SK-N-SH (cell line): ENCODE data around the gene CHTF18. TPM values are rescaled to one million over a fixed set of nuclear protein-coding genes. Genes with fewer than 3 reads are reported as not detected.

Experiments used
- CTCF ChIA-PET: fragments of 300-600, 350-600 bp; formaldehyde crosslinking; extraction: SDS; loops from one replicate; lab custom pipeline; 2021; lab: Yijun Ruan, JAX
- POLR2A ChIA-PET: fragments of 350-600 bp; sonication (Branson Sonifier 250); formaldehyde crosslinking; extraction: SDS; loops from one replicate; lab custom pipeline; 2020; ENCODE audit warnings: antibody characterized with exemption, inconsistent platforms; lab: Yijun Ruan, JAX
- DNase-seq: peaks from one replicate; pipeline ENCODE4 v3.0.0; 2012
- H2AFZ ChIP-seq: fragments of 200-600 bp; sonication (generic); 2 replicates; pipeline ENCODE4 v1.8.1; 2016; ENCODE audit warnings: antibody characterized with exemption, mild to moderate bottlenecking, low read depth
- H3F3A ChIP-seq: fragments of 200-600 bp; sonication (generic); replicated peaks from 2 replicates; pipeline ENCODE3; 2016; ENCODE audit warnings: antibody characterized with exemption, mild to moderate bottlenecking; ENCODE audit not compliant: insufficient read depth
- H3K27ac ChIP-seq, 2 experiments: fragments of 200-500 bp in 1 of 2; fragments of 200-600 bp in 1 of 2; sonication (Bioruptor generic) in 1 of 2; sonication (generic), shearing (Covaris generic) in 1 of 2; 2 replicates each; pipeline versions ENCODE4 v1.5.1 to v1.6.1; 2014 to 2016; ENCODE audit warnings: low read depth in 2 of 2, inconsistent platforms in 1 of 2, low read length in 1 of 2, mild to moderate bottlenecking in 1 of 2, mixed read lengths in 1 of 2
- H3K27me3 ChIP-seq: fragments of 200-600 bp; sonication (generic), shearing (Covaris generic); 2 replicates; pipeline ENCODE4 v1.6.1; 2016; ENCODE audit warnings: mixed run types; ENCODE audit not compliant: insufficient read depth
- H3K36me3 ChIP-seq, 2 experiments: fragments of 200-500 bp in 1 of 2; fragments of 200-600 bp in 1 of 2; sonication (Bioruptor generic) in 1 of 2; sonication (generic) in 1 of 2; replicated peaks in 1 of 2; 2 replicates each; pipeline versions ENCODE3 to v1.5.1; 2014 to 2016; ENCODE audit warnings: low read length in 1 of 2, mild to moderate bottlenecking in 1 of 2; ENCODE audit not compliant: insufficient read depth in 2 of 2, control insufficient read depth in 1 of 2
- H3K4me1 ChIP-seq, 2 experiments: fragments of 200-500 bp in 1 of 2; fragments of 200-600 bp in 1 of 2; sonication (Bioruptor generic) in 1 of 2; sonication (generic), shearing (Covaris generic) in 1 of 2; 2 replicates each; pipeline versions ENCODE4 v1.5.1 to v1.6.1; 2014 to 2016; ENCODE audit warnings: low read depth in 1 of 2, low read length in 1 of 2, mixed run types in 1 of 2; ENCODE audit not compliant: insufficient read depth in 2 of 2, control insufficient read depth in 1 of 2
- H3K4me2 ChIP-seq: fragments of 200-600 bp; sonication (generic), shearing (Covaris generic); 2 replicates; pipeline ENCODE4 v1.6.1; 2017; ENCODE audit warnings: mixed run types
- H3K4me3 ChIP-seq, 2 experiments: fragments of 200-500 bp in 1 of 2; fragments of 200-600 bp in 1 of 2; sonication (Bioruptor generic) in 1 of 2; sonication (generic), shearing (Covaris generic) in 1 of 2; 2 replicates each; pipeline versions ENCODE4 v1.5.1 to v1.8.1; 2014 to 2016; ENCODE audit warnings: low read depth in 2 of 2, inconsistent platforms in 1 of 2, low read length in 1 of 2, mild to moderate bottlenecking in 1 of 2, mixed read lengths in 1 of 2, moderate library complexity in 1 of 2
- H3K79me2 ChIP-seq: fragments of 200-600 bp; sonication (generic); 2 replicates; pipeline ENCODE4 v1.8.1; 2017; ENCODE audit warnings: mild to moderate bottlenecking; ENCODE audit not compliant: insufficient read depth
- H3K9ac ChIP-seq: fragments of 200-600 bp; sonication (generic); 2 replicates; pipeline ENCODE4 v1.6.1; 2017; ENCODE audit warnings: mixed run types
- H3K9me2 ChIP-seq: fragments of 200-600 bp; sonication (generic); 2 replicates; pipeline ENCODE4 v1.6.1; 2017; ENCODE audit warnings: mixed run types
- H3K9me3 ChIP-seq: fragments of 200-600 bp; sonication (generic); 2 replicates; pipeline ENCODE4 v1.6.1; 2017; ENCODE audit warnings: mixed run types, mild to moderate bottlenecking, moderate library complexity
- H4K20me1 ChIP-seq: fragments of 200-600 bp; sonication (generic); 2 replicates; pipeline ENCODE4 v1.6.1; 2017; ENCODE audit warnings: mild to moderate bottlenecking, mixed run types; ENCODE audit not compliant: insufficient read depth
- ELF1 ChIP-seq: IDR thresholded peaks from 2 replicates; pipeline ENCODE4 v1.4.0; 2012
- FOXJ3 ChIP-seq: sonication (generic); formaldehyde crosslinking; IDR thresholded peaks from 2 replicates; pipeline ENCODE4 v1.5.1; 2020; ENCODE audit warnings: mild to moderate bottlenecking, missing genetic modification reagents
- IRF3 ChIP-seq: fragments of 150-350 bp; IDR thresholded peaks from 2 replicates; pipeline ENCODE4 v1.6.1; 2016; ENCODE audit warnings: mild to moderate bottlenecking, low read depth, low read length
- JUND ChIP-seq: IDR thresholded peaks from 2 replicates; pipeline ENCODE4 v1.4.0; 2012
- PBX3 ChIP-seq: IDR thresholded peaks from 2 replicates; pipeline ENCODE4; 2012
- RFX5 ChIP-seq: IDR thresholded peaks from 2 replicates; pipeline ENCODE4 v1.6.1; 2012; ENCODE audit warnings: mild to moderate bottlenecking, improper control_type of control experiment, low read length
- SMC3 ChIP-seq: IDR thresholded peaks from 2 replicates; pipeline ENCODE4 v1.6.1; 2012; ENCODE audit warnings: low read depth, low read length, improper control_type of control experiment
- USF2 ChIP-seq: fragments of 150-350 bp; IDR thresholded peaks from 2 replicates; pipeline ENCODE4 v1.6.1; 2017; ENCODE audit warnings: antibody characterized with exemption, low read length, low read depth, borderline replicate concordance
- WGBS: methylation state at CpG from one replicate; pipeline ENCODE4 v1.1.6; 2017; ENCODE audit warnings: low lambda C conversion rate; 5-methylcytosine and 5-hydroxymethylcytosine counted together
- polyA plus RNA-seq, 3 experiments: library from polyadenylated mRNA; depleted of rRNA; stranded (reverse); fragments of >200 nt; gene quantifications; 2 replicates each; pipeline ENCODE4 v1.2.3, GENCODE V29; 2012
- TF ChIP-seq, protein P1 (sequence below): IDR thresholded peaks from 2 replicates; pipeline ENCODE4 v1.4.0; 2012; ENCODE audit warnings: low read depth

The CHTF18 gene
- polyA plus RNA-seq, 1 of the 3 experiments (the other 2 are of a cell fraction), result 17.7 TPM

GRCh38 chr16:799948-800833 is 11.8 kb downstream of the CHTF18 start, which contains the start of gene GNG13:
Gene GNG13, minus strand, starts transcription at chr16:800734. Its CDS starts 1,657 bp downstream, at chr16:799077.
- H3K4me3 ChIP-seq, result peak within 1 kb of the TSS in 1 of 2 experiments; percentile 28; a peak in 2 of 4 replicates
- no peaks in the 10 kb centered on the region for H3F3A ChIP-seq
- H3K4me2 ChIP-seq, result peak within 1 kb of the TSS; percentile 59; the same call in 1 of the 2 replicates
- H3K9me2 ChIP-seq, result no peaks in the 10 kb centered on the region
- no peak within 1 kb of the TSS for H2AFZ ChIP-seq
- ChIA-PET CTCF (interaction anchor here (1.1 to 2.6 kb wide), 5 partner anchors 13 to 303 kb away, joined by 3 to 15 read pairs (median 3); no protein-coding TSS in a partner anchor), POLR2A (interaction anchor here (1.3 kb wide), 1 partner anchor 12 kb away, joined by 4 read pairs; the partner anchor contains the start of gene CHTF18)
- no peak within 1 kb of the TSS for H3K27ac ChIP-seq
- WGBS, result 8% methylated on average over 11 of the region's 57 CpGs
- H3K9ac ChIP-seq, result no peak within 1 kb of the TSS
- H3K4me1 ChIP-seq, result peaks cover 0 to 6% of the 10 kb centered on the region in 2 experiments; a peak in 1 of 4 replicates
- TF ChIP-seq FOXJ3 (no peak), ELF1 (no peak), IRF3 (no peak), PBX3 (no peak; the same call in 1 of the 2 replicates)
- no peaks in the 10 kb centered on the region for H4K20me1 ChIP-seq
- H3K79me2 ChIP-seq, result no peaks in the 10 kb centered on the region
- no peaks in the 10 kb centered on the region for H3K36me3 ChIP-seq
- peaks cover 24% of the 10 kb centered on the region; the same call in 1 of the 2 replicates for H3K27me3 ChIP-seq
- H3K9me3 ChIP-seq, result no peaks in the 10 kb centered on the region
- peak; percentile 74 for DNase-seq

DNA sequence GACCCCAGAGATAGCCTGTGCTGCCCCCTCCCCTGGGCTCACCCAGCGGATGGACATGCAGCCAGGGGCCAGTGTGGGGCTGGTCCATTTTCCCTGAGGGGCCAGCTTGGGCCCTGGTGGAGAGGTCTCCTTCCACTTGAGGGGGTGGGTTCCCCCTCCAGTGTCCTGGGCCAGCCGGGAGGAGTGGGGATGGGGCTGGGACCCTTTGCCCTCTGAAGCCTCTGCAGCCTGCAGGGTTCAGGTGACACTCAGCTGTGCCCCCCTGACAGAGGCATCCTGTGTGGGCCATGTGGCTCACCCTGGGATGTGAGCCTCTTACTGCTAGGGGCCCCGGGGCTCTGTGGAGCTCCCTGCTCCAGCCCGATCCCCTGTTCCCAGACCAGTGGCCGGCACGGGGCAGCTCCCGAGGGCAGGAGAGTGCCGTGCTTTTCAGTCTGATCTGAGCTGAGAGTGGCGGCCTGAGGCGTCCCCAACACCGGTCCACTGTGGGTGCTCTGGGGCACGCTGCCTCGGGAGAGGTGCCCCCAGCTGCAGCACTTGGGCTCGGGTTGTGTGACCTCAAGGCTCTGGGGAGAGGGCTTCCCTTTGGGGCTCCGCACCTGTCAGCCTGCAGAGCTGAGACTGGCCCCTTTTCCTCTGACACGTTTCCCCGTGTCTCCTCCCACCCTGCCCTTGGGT is 12.6 kb downstream of the CHTF18 start:
- Histone ChIP-seq H3K9me2 (no peaks in the 10 kb centered on the region), H2AFZ (no peak overlapping the region), H3F3A (no peaks in the 10 kb centered on the region), H3K9ac (no peak overlapping the region), H3K36me3 (no peaks in the 10 kb centered on the region), H3K9me3 (no peaks in the 10 kb centered on the region), H4K20me1 (no peaks in the 10 kb centered on the region), H3K27me3 (peaks cover 24% of the 10 kb centered on the region; the same call in 1 of the 2 replicates), H3K4me1 (peaks cover 0 to 8% of the 10 kb centered on the region in 2 experiments; a peak in 1 of 4 replicates), H3K27ac (no peak overlapping the region), H3K4me3 (no peak overlapping the region), H3K4me2 (no peak overlapping the region; the same call in 1 of the 2 replicates), H3K79me2 (no peaks in the 10 kb centered on the region)
- 10% methylated on average over 16 of the region's 17 CpGs for WGBS
- TF ChIP-seq, protein P1, sequence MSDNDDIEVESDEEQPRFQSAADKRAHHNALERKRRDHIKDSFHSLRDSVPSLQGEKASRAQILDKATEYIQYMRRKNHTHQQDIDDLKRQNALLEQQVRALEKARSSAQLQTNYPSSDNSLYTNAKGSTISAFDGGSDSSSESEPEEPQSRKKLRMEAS, result no peak
- TF ChIP-seq PBX3 (no peak), RFX5 (no peak), JUND (no peak), USF2 (no peak), SMC3 (no peak)
- POLR2A ChIA-PET, result interaction anchor here (0.5 to 1.3 kb wide), 2 partner anchors 12 to 274 kb away, joined by 3 to 4 read pairs; partner anchors contain the start of genes CAPN15 and CHTF18
- CTCF ChIA-PET, result interaction anchor here (1.2 to 2.6 kb wide), 4 partner anchors 15 to 302 kb away, joined by 3 to 15 read pairs (median 4); no protein-coding TSS in a partner anchor
- peak; percentile 68 for DNase-seq
